CD8-positive, alpha-beta memory T cell (primary cell): Measurements from ENCODE around the gene C10orf105. TPM values are rescaled to one million over a fixed set of nuclear protein-coding genes. Genes with fewer than 3 reads are reported as not detected.

Experiments
- CTCF ChIA-PET: fragments of 350-600 bp; sonication (Branson Sonifier 250); formaldehyde crosslinking; loops from one replicate; lab custom pipeline; 2021; ENCODE audit warnings: antibody characterized with exemption; lab: Charles Lee
- POLR2A ChIA-PET: fragments of 350-600 bp; sonication (Branson Sonifier 250); formaldehyde crosslinking; loops from one replicate; lab custom pipeline; 2021; ENCODE audit warnings: antibody characterized with exemption; lab: Charles Lee
- DNase-seq, 5 donors: peaks; one replicate each; pipeline versions ENCODE4 v3.0.0 to v3.0.0-alpha.2; 2020 to 2022; ENCODE audit warnings: mixed read lengths in 1 of 5
- H3K27ac ChIP-seq: one replicate; pipeline ENCODE4 v1.7.0; 2013; ENCODE audit warnings: low read depth, mild to moderate bottlenecking, low read length, moderate library complexity
- H3K27me3 ChIP-seq: 2 replicates; pipeline ENCODE4 v1.7.0; 2013; ENCODE audit warnings: low read length, mild to moderate bottlenecking; ENCODE audit not compliant: insufficient read depth, poor library complexity, severe bottlenecking
- H3K36me3 ChIP-seq: 2 replicates; pipeline ENCODE4 v1.7.0; 2013; ENCODE audit warnings: mild to moderate bottlenecking, low read length, moderate library complexity; ENCODE audit not compliant: insufficient read depth
- H3K4me1 ChIP-seq: 2 replicates; pipeline ENCODE4 v1.7.0; 2013; ENCODE audit warnings: mild to moderate bottlenecking, low read length, moderate library complexity; ENCODE audit not compliant: insufficient read depth
- H3K4me3 ChIP-seq: 2 replicates; pipeline ENCODE4 v1.7.0; 2013; ENCODE audit warnings: mild to moderate bottlenecking, low read length
- H3K9me3 ChIP-seq: 2 replicates; pipeline ENCODE4 v1.7.0; 2013; ENCODE audit warnings: mild to moderate bottlenecking, low read length
- H3K27ac Mint-ChIP-seq, 8 donors: one replicate each; pipeline ENCODE4 v1.8.0; 2020 to 2021; ENCODE audit warnings: mixed read lengths in 8 of 8, mild to moderate bottlenecking in 6 of 8, inconsistent platforms in 3 of 8, moderate library complexity in 3 of 8
- H3K27me3 Mint-ChIP-seq, 2 donors: one replicate each; pipeline ENCODE4 v1.8.0; 2020 to 2021; ENCODE audit warnings: mixed read lengths in 2 of 2, mild to moderate bottlenecking in 1 of 2, moderate library complexity in 1 of 2
- H3K36me3 Mint-ChIP-seq, 3 donors: one replicate each; pipeline ENCODE4 v1.8.0; 2020 to 2021; ENCODE audit warnings: mixed read lengths in 3 of 3, inconsistent platforms in 1 of 3, mild to moderate bottlenecking in 1 of 3
- H3K4me1 Mint-ChIP-seq, 3 donors: one replicate each; pipeline ENCODE4 v1.8.0; 2020 to 2021; ENCODE audit warnings: mixed read lengths in 3 of 3, inconsistent platforms in 1 of 3, mild to moderate bottlenecking in 1 of 3
- H3K4me3 Mint-ChIP-seq, 7 donors: one replicate each; pipeline ENCODE4 v1.8.0; 2020 to 2021; ENCODE audit warnings: mixed read lengths in 7 of 7, mild to moderate bottlenecking in 6 of 7, moderate library complexity in 4 of 7, inconsistent platforms in 2 of 7
- H3K9me3 Mint-ChIP-seq, 5 donors: one replicate each; pipeline ENCODE4 v1.8.0; 2020 to 2022; ENCODE audit warnings: mixed read lengths in 5 of 5, mild to moderate bottlenecking in 3 of 5, moderate library complexity in 2 of 5, inconsistent platforms in 1 of 5
- polyA plus RNA-seq: library from polyadenylated mRNA; unstranded; fragments of 300-500 nt; fragmentation: Illumina TruSeq; gene quantifications from one replicate; pipeline ENCODE4 v1.2.3, GENCODE V29; 2021
- total RNA-seq, 2 experiments: library from RNA; stranded (reverse); gene quantifications; one replicate each; pipeline ENCODE4 v1.2.3, GENCODE V29; 2021

The C10orf105 gene
- total and polyA plus RNA-seq, 3 experiments from 2014 or later, result 0.04 to 0.23 (median 0.11) TPM

DNA sequence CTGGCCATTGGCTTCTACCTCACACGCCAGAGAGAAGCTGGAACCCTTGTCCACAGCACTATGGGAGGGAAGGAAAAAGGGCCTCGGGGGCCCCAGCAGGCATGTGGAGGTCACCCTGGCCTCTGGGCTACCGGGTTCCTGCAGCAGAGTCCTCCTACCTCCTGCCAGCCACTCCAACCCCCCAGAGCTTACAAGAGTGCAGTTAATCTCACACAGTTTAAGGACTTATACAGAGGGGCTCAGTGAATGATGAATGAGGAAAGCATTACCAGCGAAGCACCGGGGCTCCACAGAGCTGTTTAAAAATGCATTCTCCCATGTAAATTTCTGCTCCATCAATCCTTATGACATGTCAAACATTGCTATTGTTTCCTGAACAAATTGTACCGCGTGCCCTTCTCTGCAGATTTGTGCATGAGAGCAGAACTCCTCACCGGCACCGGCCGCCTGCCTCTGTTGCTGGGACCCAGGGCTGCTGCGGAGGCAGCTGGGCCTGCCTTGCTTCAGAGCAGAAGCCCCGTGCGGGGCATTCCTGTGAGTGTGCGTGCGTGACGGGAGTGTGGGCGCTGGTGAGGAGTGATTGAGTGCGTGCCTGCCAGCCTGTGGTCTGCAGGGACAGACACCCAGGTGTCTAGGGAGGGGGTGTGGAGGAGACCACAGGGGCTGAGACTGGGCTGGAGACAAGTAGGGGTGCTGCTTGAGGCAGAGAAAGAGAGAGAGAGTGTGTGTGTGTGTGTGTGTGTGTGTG, 52.8 kb downstream of the C10orf105 start:
- no peak overlapping the region for H3K27ac ChIP-seq

GRCh38 chr10:71665456-71665855, 54.1 kb downstream of the C10orf105 start:
- Histone ChIP-seq H3K4me1 (peaks cover 11% of the 10 kb centered on the region), H3K36me3 (no peaks in the 10 kb centered on the region), H3K4me3 (no peak overlapping the region), H3K27me3 (no peaks in the 10 kb centered on the region), H3K9me3 (no peaks in the 10 kb centered on the region), H3K27ac (no peak overlapping the region)
- Mint-ChIP-seq H3K27ac (no peak overlapping the region), H3K27me3 (peaks cover 0 to 8% of the 10 kb centered on the region in 2 donors), H3K4me1 (peaks cover 5 to 12% (median 8%) of the 10 kb centered on the region in 3 donors), H3K9me3 (no peaks in the 10 kb centered on the region), H3K4me3 (no peak overlapping the region), H3K36me3 (no peaks in the 10 kb centered on the region)
- ChIA-PET CTCF (interaction anchor here (0.7 to 1.9 kb wide), 7 partner anchors 18 to 146 kb away, joined by 3 to 21 read pairs (median 5); partner anchors contain the start of gene VSIR), POLR2A (no interaction called here)
- DNase-seq, result no peak

More for the DNA sequence above, 52.8 kb downstream of the C10orf105 start:
- Mint-ChIP-seq H3K9me3 (no peaks in the 10 kb centered on the region), H3K27me3 (peaks cover 0 to 8% of the 10 kb centered on the region in 2 donors), H3K4me3 (no peak overlapping the region), H3K4me1 (peaks cover 5 to 12% (median 8%) of the 10 kb centered on the region in 3 donors), H3K36me3 (no peaks in the 10 kb centered on the region), H3K27ac (peak overlapping the region in 2 of 8 donors; percentile 23 to 81)
- H3K4me1 ChIP-seq, result peaks cover 11% of the 10 kb centered on the region
- H3K4me3 ChIP-seq, result no peak overlapping the region
- DNase-seq, result peak in 1 of 5 donors; percentile 10
- no peaks in the 10 kb centered on the region for H3K9me3 ChIP-seq
- no peaks in the 10 kb centered on the region for H3K36me3 ChIP-seq
- POLR2A ChIA-PET, result no interaction called here
- H3K27me3 ChIP-seq, result no peaks in the 10 kb centered on the region
- CTCF ChIA-PET, result interaction anchor here (1.2 kb wide), 1 partner anchor 145 kb away, joined by 3 read pairs; no protein-coding TSS in a partner anchor

DNA sequence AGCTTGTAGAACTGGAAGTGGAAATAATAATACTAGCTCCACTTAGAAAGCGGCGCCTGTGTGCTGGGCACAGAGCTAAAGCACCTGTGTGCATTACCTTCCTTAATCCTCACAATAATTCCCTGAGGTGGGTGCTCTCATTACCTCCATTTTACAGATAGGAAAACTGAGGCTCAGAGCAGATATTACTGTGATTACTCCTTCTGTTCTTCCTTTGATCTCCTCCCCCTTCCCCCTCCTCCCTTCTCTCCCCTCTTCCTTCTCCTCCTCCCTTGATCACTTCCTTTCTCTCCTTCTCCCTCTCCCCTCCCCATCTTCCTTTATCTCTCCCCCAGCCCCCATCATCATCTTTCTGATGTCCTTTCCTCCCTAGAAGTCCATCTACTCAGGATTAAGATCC, 55.0 kb downstream of the C10orf105 start:
- Histone ChIP-seq H3K9me3 (no peaks in the 10 kb centered on the region), H3K27ac (no peak overlapping the region), H3K4me1 (peaks cover 11% of the 10 kb centered on the region), H3K4me3 (no peak overlapping the region), H3K27me3 (no peaks in the 10 kb centered on the region), H3K36me3 (no peaks in the 10 kb centered on the region)
- Mint-ChIP-seq H3K27me3 (peaks cover 0 to 8% of the 10 kb centered on the region in 2 donors), H3K27ac (no peak overlapping the region), H3K36me3 (no peaks in the 10 kb centered on the region), H3K9me3 (no peaks in the 10 kb centered on the region), H3K4me3 (no peak overlapping the region), H3K4me1 (peaks cover 5 to 12% (median 8%) of the 10 kb centered on the region in 3 donors)
- no peak for DNase-seq
- POLR2A ChIA-PET, result no interaction called here
- CTCF ChIA-PET, result interaction anchor here (0.6 to 1.9 kb wide), 10 partner anchors 9 to 146 kb away, joined by 3 to 21 read pairs (median 4); partner anchors contain the start of gene VSIR

GRCh38 chr10:71663311-71663710, 56.3 kb downstream of the C10orf105 start:
- POLR2A ChIA-PET, result no interaction called here
- Mint-ChIP-seq H3K27me3 (peaks cover 0 to 8% of the 10 kb centered on the region in 2 donors), H3K9me3 (no peaks in the 10 kb centered on the region), H3K27ac (no peak overlapping the region), H3K4me1 (peaks cover 5 to 12% (median 8%) of the 10 kb centered on the region in 3 donors), H3K4me3 (no peak overlapping the region), H3K36me3 (no peaks in the 10 kb centered on the region)
- no peaks in the 10 kb centered on the region for H3K36me3 ChIP-seq
- CTCF ChIA-PET, result interaction anchor here (0.9 to 1.4 kb wide), 3 partner anchors 31 to 163 kb away, joined by 3 to 4 read pairs (median 3); no protein-coding TSS in a partner anchor
- no peak for DNase-seq
- H3K9me3 ChIP-seq, result no peaks in the 10 kb centered on the region
- H3K4me1 ChIP-seq, result peaks cover 11% of the 10 kb centered on the region
- no peaks in the 10 kb centered on the region for H3K27me3 ChIP-seq
- no peak overlapping the region for H3K4me3 ChIP-seq
- H3K27ac ChIP-seq, result no peak overlapping the region

DNA sequence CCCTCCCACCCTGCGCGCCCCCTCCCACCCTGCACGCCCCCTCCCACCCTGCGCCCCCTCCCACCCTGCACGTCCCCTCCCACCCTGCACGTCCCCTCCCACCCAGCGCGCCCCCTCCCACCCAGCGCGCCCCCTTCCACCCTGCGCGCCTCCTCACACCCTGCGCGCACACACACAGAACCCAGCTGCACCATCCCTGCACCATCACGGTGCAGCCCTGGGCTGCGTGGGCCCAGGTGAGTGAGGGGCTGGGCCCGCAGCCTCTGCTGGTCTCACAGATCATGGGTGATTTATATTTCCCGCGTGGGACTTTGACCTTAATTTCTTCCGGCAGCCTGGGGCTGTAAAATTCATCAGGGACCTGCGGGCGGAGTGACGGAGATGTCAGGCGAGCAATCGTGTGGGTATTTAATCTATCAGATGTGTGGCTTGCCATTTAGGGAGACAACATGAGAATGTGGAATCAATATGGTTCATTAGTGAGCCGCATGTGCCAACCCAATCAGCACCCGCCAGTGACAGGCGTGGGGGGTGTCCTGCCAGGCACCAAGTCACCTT, 57.7 kb downstream of the C10orf105 start:
- H3K9me3 Mint-ChIP-seq, result no peaks in the 10 kb centered on the region
- no peaks in the 10 kb centered on the region for H3K36me3 ChIP-seq
- H3K4me3 ChIP-seq, result no peak overlapping the region
- POLR2A ChIA-PET, result no interaction called here
- CTCF ChIA-PET, result no interaction called here
- no peaks in the 10 kb centered on the region for H3K9me3 ChIP-seq
- no peak for DNase-seq
- H3K27me3 Mint-ChIP-seq, result peaks cover 0 to 8% of the 10 kb centered on the region in 2 donors
- H3K4me1 Mint-ChIP-seq, result peaks cover 0 to 2% (median 0%) of the 10 kb centered on the region in 3 donors
- no peak overlapping the region for H3K4me3 Mint-ChIP-seq
- H3K4me1 ChIP-seq, result peaks cover under 1% of the 10 kb centered on the region
- H3K27ac Mint-ChIP-seq, result peak overlapping the region in 1 of 8 donors; percentile 16
- no peak overlapping the region for H3K27ac ChIP-seq
- H3K36me3 Mint-ChIP-seq, result no peaks in the 10 kb centered on the region
- H3K27me3 ChIP-seq, result no peaks in the 10 kb centered on the region

Other genes with a start within 250 kb of the C10orf105 start
- 10 to 100 TPM; 59.6 to 61.4 TPM for gene VSIR, start 53.7 kb upstream of the C10orf105 start, total RNA-seq
- 349 TPM for gene VSIR, start 53.7 kb upstream of the C10orf105 start, polyA plus RNA-seq
- 100 to 1,000 TPM; 115 to 119 TPM for gene PSAP, start 131.5 kb upstream of the C10orf105 start, total RNA-seq
- gene PSAP, start 131.5 kb upstream of the C10orf105 start, polyA plus RNA-seq, result 432 TPM
- gene CHST3, start 244.6 kb upstream of the C10orf105 start, total RNA-seq, result under 1 TPM; 0.07 TPM
- not detected for gene CHST3, start 244.6 kb upstream of the C10orf105 start, polyA plus RNA-seq